ENCODE results near the gene CEP131. TPM values are rescaled to one million over a fixed set of nuclear protein-coding genes. Genes with fewer than 3 reads are reported as not detected.
A peak's percentile ranks its signal among the peaks of the same experiment; 100 is the strongest.

The CEP131 gene
- total RNA-seq, 1 donor from 2014 or later = 26.8 TPM

DNA sequence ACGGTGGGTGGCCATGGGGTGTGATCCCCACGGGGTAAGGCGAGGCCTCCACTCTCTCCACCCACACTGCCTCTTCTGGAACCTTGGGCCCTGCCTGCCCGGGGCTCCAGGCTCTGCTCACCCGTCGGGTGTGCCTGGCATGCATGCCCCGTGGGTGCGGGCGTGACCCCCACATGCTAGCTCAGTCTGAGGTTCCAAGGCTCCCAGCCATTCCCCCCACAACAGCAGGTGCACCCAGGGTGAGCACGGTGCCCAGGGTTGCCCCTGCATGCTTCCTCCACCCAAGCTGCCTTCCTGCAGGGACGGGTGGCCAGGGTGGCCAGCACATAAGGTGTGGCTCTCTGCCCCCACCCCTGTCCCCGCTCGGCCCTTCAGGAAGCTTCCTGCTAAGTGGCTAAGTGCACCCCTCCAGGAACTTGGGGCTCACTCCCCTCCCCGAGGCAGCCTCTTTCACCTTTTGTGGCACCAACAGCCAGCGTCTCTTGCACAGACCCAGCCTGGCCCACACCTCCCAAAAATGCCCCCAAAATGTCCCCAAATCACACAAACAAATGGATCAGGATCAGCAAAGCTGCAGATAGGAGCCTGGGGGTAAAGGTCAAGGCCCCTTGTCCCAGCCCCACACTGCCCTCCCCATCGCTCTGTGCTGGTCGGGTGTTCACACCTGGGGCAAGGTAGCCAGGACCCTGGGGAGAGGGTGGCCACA lies 78.9 kb downstream of the CEP131 start:
- H3K4me3 Mint-ChIP-seq = no peak overlapping the region
- no peak for TF ChIP-seq CTCF (conservative IDR thresholded peaks at IDR 0.05)
- H3K27ac Mint-ChIP-seq = no peak overlapping the region
- DNase-seq (ENCODE audit: extremely low spot score, unreplicated experiment) = no peak
- H3K4me1 Mint-ChIP-seq (ENCODE audit: unreplicated experiment) = no peaks in the 10 kb centered on the region
- no peaks in the 10 kb centered on the region for H3K9me3 Mint-ChIP-seq
- no peaks in the 10 kb centered on the region for H3K36me3 Mint-ChIP-seq
- H3K27me3 Mint-ChIP-seq = no peaks in the 10 kb centered on the region

DNA sequence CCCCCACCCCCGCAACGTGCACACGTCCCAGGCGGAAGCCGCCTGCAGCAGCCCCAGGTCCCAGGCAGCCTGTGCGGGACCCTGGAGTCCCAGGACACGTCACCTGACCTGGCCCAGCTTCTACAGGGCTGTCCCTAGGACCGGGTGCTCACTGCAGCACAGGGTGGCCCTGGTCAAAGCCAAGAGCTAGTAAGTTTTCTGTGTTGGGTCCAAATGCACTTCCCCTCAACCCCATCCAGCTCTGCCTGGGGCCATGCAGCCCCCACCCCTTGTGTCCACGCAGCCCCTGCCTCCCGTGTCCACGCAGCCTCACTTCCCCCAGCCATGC lies 79.6 kb downstream of the CEP131 start:
- no peaks in the 10 kb centered on the region for H3K36me3 Mint-ChIP-seq
- no peaks in the 10 kb centered on the region for H3K9me3 Mint-ChIP-seq
- H3K27me3 Mint-ChIP-seq = no peaks in the 10 kb centered on the region
- TF ChIP-seq CTCF (conservative IDR thresholded peaks at IDR 0.05) = no peak
- no peaks in the 10 kb centered on the region for H3K4me1 Mint-ChIP-seq (ENCODE audit: unreplicated experiment)
- no peak for DNase-seq (ENCODE audit: extremely low spot score, unreplicated experiment)
- H3K27ac Mint-ChIP-seq = no peak overlapping the region
- H3K4me3 Mint-ChIP-seq = no peak overlapping the region

GRCh38 chr17:81142301-81143199 lies 80.2 kb downstream of the CEP131 start:
- no peak overlapping the region for H3K4me3 Mint-ChIP-seq

GRCh38 chr17:81140695-81141094 lies 82.1 kb downstream of the CEP131 start:
- no peak for DNase-seq (ENCODE audit: extremely low spot score, unreplicated experiment)
- Mint-ChIP-seq H3K4me3 (no peak overlapping the region), H3K36me3 (no peaks in the 10 kb centered on the region), H3K27ac (no peak overlapping the region), H3K27me3 (no peaks in the 10 kb centered on the region), H3K9me3 (no peaks in the 10 kb centered on the region), H3K4me1 (ENCODE audit: unreplicated experiment) (no peaks in the 10 kb centered on the region)
- TF ChIP-seq CTCF (conservative IDR thresholded peaks at IDR 0.05) = no peak

More at GRCh38 chr17:81142301-81143199, 80.2 kb downstream of the CEP131 start:
- no peaks in the 10 kb centered on the region for H3K27me3 Mint-ChIP-seq
- TF ChIP-seq CTCF (conservative IDR thresholded peaks at IDR 0.05) = peak; percentile 80
- H3K9me3 Mint-ChIP-seq = no peaks in the 10 kb centered on the region
- H3K4me1 Mint-ChIP-seq (ENCODE audit: unreplicated experiment) = no peaks in the 10 kb centered on the region
- no peaks in the 10 kb centered on the region for H3K36me3 Mint-ChIP-seq
- no peak for DNase-seq (ENCODE audit: extremely low spot score, unreplicated experiment)
- H3K27ac Mint-ChIP-seq = no peak overlapping the region

DNA sequence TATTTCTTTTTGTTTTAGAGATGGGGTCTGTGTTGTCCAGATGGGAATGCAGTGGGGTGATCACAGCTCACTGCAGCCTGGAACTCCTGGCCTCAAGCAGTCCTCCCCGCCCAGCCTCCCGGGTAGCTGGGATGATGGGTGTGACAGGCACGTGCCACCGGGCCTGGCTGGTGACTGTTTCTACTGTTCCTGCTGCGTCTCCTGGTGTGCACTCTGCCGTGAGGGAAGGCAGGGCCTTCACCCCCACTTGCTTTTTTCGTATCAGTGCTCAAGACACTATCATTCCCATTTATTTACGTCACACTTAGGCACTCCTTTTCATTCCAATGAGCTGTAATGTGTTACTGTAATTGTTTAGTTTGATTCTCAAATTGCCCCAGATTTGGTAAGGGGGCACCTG lies 82.7 kb downstream of the CEP131 start:
- no peak for DNase-seq (ENCODE audit: extremely low spot score, unreplicated experiment)
- Mint-ChIP-seq H3K4me1 (ENCODE audit: unreplicated experiment) (no peaks in the 10 kb centered on the region), H3K27me3 (no peaks in the 10 kb centered on the region), H3K4me3 (no peak overlapping the region), H3K27ac (no peak overlapping the region), H3K36me3 (no peaks in the 10 kb centered on the region), H3K9me3 (no peaks in the 10 kb centered on the region)
- TF ChIP-seq CTCF (conservative IDR thresholded peaks at IDR 0.05) = no peak

Other genes starting within 250 kb of the CEP131 start
- 29.1 and 33.4 TPM in 2 replicates for gene CHMP6, start 231.1 kb downstream of the CEP131 start, total RNA-seq (ENCODE audit: low replicate concordance)
- 62.7 and 120 TPM in 2 replicates for gene BAIAP2, start 187.8 kb downstream of the CEP131 start, total RNA-seq (ENCODE audit: low replicate concordance)
- 0.21 TPM in 1 of 2 replicates, not detected in the other for gene PVALEF, start 57.5 kb downstream of the CEP131 start, total RNA-seq (ENCODE audit: low replicate concordance)
- gene AATK, start 56.7 kb downstream of the CEP131 start, total RNA-seq (ENCODE audit: low replicate concordance) = 4.6 and 6.4 TPM in 2 replicates
- 45.7 and 50.1 TPM in 2 replicates for gene TEPSIN, start 16.1 kb upstream of the CEP131 start, total RNA-seq (ENCODE audit: low replicate concordance)
- gene NDUFAF8, start 16.4 kb upstream of the CEP131 start, total RNA-seq (ENCODE audit: low replicate concordance) = 56.9 and 82.3 TPM in 2 replicates
- gene SLC38A10, start 72.3 kb upstream of the CEP131 start, total RNA-seq (ENCODE audit: low replicate concordance) = 85.0 and 118 TPM in 2 replicates
- 23.0 and 74.3 TPM in 2 replicates for gene BAHCC1, start 172.5 kb upstream of the CEP131 start, total RNA-seq (ENCODE audit: low replicate concordance)

All from type B pancreatic cell (in vitro differentiated cells).